Panc1 (cell line): Measurements from ENCODE around the gene PCDH1. TPM values are rescaled to one million over a fixed set of nuclear protein-coding genes. Genes with fewer than 3 reads are reported as not detected.

ENCODE experiments used
- ATAC-seq: fragments of 200-7000 bp; cut with Tn5 transposase; 2 replicates; pipeline ENCODE4 v1.9.1; 2020; ENCODE audit warnings: mild to moderate bottlenecking, moderate library complexity
- BruUV-seq: library from RNA; stranded (reverse); fragments of 400-500 nt; replicated peaks from 2 replicates; lab custom pipeline; 2021; lab: Mats Ljungman, UMichigan
- CTCF ChIA-PET: fragments of 300-600 bp; sonication (Branson Sonifier 250); formaldehyde crosslinking; loops from one replicate; lab custom pipeline; 2022; ENCODE audit warnings: antibody characterized with exemption; lab: Charles Lee
- POLR2A ChIA-PET: fragments of 300-600 bp; sonication (Branson Sonifier 250); formaldehyde crosslinking; loops from one replicate; lab custom pipeline; 2022; ENCODE audit warnings: antibody characterized with exemption; lab: Charles Lee
- DNase-seq: peaks from one replicate; pipeline ENCODE4 v3.0.0-alpha.2; 2010; ENCODE audit warnings: low read depth, low spot score
- H3K27ac ChIP-seq: 2 replicates; pipeline ENCODE4 v1.5.1; 2011; ENCODE audit warnings: mild to moderate bottlenecking, low read length, inconsistent platforms
- H3K27me3 ChIP-seq: fragments of 200-500 bp; sonication (Bioruptor generic); 2 replicates; pipeline ENCODE4 v1.6.0; 2014; ENCODE audit warnings: low read length, inconsistent platforms; ENCODE audit not compliant: control insufficient read depth, insufficient read depth
- H3K36me3 ChIP-seq: fragments of 200-500 bp; sonication (Bioruptor generic); 2 replicates; pipeline ENCODE4 v1.5.1; 2014; ENCODE audit warnings: inconsistent platforms, mild to moderate bottlenecking, low read length, moderate library complexity; ENCODE audit not compliant: control insufficient read depth, insufficient read depth
- H3K4me1 ChIP-seq: 2 replicates; pipeline ENCODE4 v1.5.1; 2011; ENCODE audit warnings: inconsistent platforms, mild to moderate bottlenecking, low read length, moderate library complexity; ENCODE audit not compliant: control insufficient read depth, insufficient read depth
- H3K4me3 ChIP-seq, 2 experiments: 2 replicates each; pipeline ENCODE4 v1.5.1; 2011 to 2012; ENCODE audit warnings: low read depth in 2 of 2, low read length in 2 of 2, mild to moderate bottlenecking in 2 of 2, inconsistent platforms in 1 of 2, moderate library complexity in 1 of 2
- H3K9me3 ChIP-seq: fragments of 200-500 bp; sonication (Bioruptor generic); 2 replicates; pipeline ENCODE4 v1.5.1; 2014; ENCODE audit warnings: low read depth, mild to moderate bottlenecking, inconsistent platforms, low read length, moderate library complexity; ENCODE audit not compliant: control insufficient read depth, insufficient read depth
- CTCF ChIP-seq: fragments of 450-650 bp; IDR thresholded peaks from 2 replicates; pipeline ENCODE4 v1.5.1; 2017; ENCODE audit warnings: mild to moderate bottlenecking
- POLR2AphosphoS5 ChIP-seq: IDR thresholded peaks from 2 replicates; pipeline ENCODE4 v1.6.1; 2012; ENCODE audit warnings: mild to moderate bottlenecking, low read depth, low read length, moderate library complexity
- REST ChIP-seq, 2 experiments: IDR thresholded peaks; 2 replicates each; pipeline ENCODE4 v1.6.1; 2011 to 2012; ENCODE audit warnings: low read depth in 2 of 2, control low read depth in 1 of 2, low read length in 1 of 2, mild to moderate bottlenecking in 1 of 2, moderate library complexity in 1 of 2; ENCODE audit not compliant: insufficient read depth in 1 of 2
- SIN3A ChIP-seq: IDR thresholded peaks from 2 replicates; pipeline ENCODE4 v1.6.1; 2012; ENCODE audit warnings: low read depth, mild to moderate bottlenecking, low read length, moderate library complexity, borderline replicate concordance; ENCODE audit not compliant: insufficient read depth
- TCF7L2 ChIP-seq: IDR thresholded peaks from 2 replicates; pipeline ENCODE4 v1.6.1; 2011; ENCODE audit warnings: mild to moderate bottlenecking, low read depth, low read length, inconsistent platforms
- in situ Hi-C: cut with HindIII; loops from 2 replicates; pipeline ENCODE4 v1.10.0; 2016; ENCODE audit warnings: low sequenced_read_pairs, low pct_unique_long_range_greater_than_20kb
- intact Hi-C: fragments of 100-400 bp; cut with micrococcal nuclease; formaldehyde crosslinking; loops from one replicate; pipeline ENCODE4 v1.10.0; 2022; ENCODE audit not compliant: unreplicated experiment
- total RNA-seq: library from RNA; stranded (reverse); gene quantifications from one replicate; pipeline ENCODE4 v1.2.1, GENCODE V29; 2021; ENCODE audit not compliant: unreplicated experiment

The PCDH1 gene
- total RNA-seq, 1 experiment from 2014 or later: 9.0 TPM

GRCh38 chr5:141879426-141879759 lies 1.2 kb upstream of the PCDH1 start:
- DNase-seq (no peak), ATAC-seq (peak; percentile 1; the same call in 1 of the 2 replicates)
- Histone ChIP-seq H3K4me1 (peaks cover 14% of the 10 kb centered on the region), H3K4me3 (no peak overlapping the region), H3K27ac (no peak overlapping the region), H3K9me3 (no peaks in the 10 kb centered on the region), H3K27me3 (peaks cover 12% of the 10 kb centered on the region), H3K36me3 (no peaks in the 10 kb centered on the region; the same call in 1 of the 2 replicates)
- in situ Hi-C loops: no loop called here
- no TSS peak for BruUV-seq
- no peak for TF ChIP-seq REST (IDR thresholded peaks at IDR 0.05; ENCODE audit: insufficient read depth in 1 of 2, low read depth in 2 of 2, low read length in 1 of 2)
- TF ChIP-seq TCF7L2: no peak
- no peak for TF ChIP-seq SIN3A
- no peak; the same call in 1 of the 2 replicates for TF ChIP-seq CTCF
- no peak for TF ChIP-seq POLR2AphosphoS5
- ChIA-PET POLR2A (no interaction called here), CTCF (interaction anchor here (0.5 to 2.3 kb wide), 9 partner anchors 8 to 188 kb away, joined by 3 to 19 read pairs (median 6); no protein-coding TSS in a partner anchor)
- intact Hi-C loops: loop anchor here (2.0 kb wide), 2 partner anchors 177 to 187 kb away; no protein-coding TSS in a partner anchor

GRCh38 chr5:141878711-141879425 lies 658 bp upstream of the PCDH1 start:
- Histone ChIP-seq H3K4me1 (peaks cover 14% of the 10 kb centered on the region), H3K4me3 (peak overlapping the region; percentile 43 to 75), H3K9me3 (no peaks in the 10 kb centered on the region), H3K27ac (no peak overlapping the region), H3K27me3 (peaks cover 11% of the 10 kb centered on the region), H3K36me3 (no peaks in the 10 kb centered on the region; the same call in 1 of the 2 replicates)
- in situ Hi-C loops (no loop called here), intact Hi-C loops (loop anchor here (2.0 kb wide), 2 partner anchors 176 to 186 kb away; no protein-coding TSS in a partner anchor)
- peak; percentile 86 for DNase-seq
- ATAC-seq: peak; percentile 84
- peak; percentile 97 for TF ChIP-seq CTCF
- no peak for TF ChIP-seq SIN3A
- POLR2A ChIA-PET: interaction anchor here (0.8 kb wide), 1 partner anchor 176 kb away, joined by 3 read pairs; no protein-coding TSS in a partner anchor
- CTCF ChIA-PET: interaction anchor here (0.5 to 2.3 kb wide), 14 partner anchors 9 to 187 kb away, joined by 3 to 19 read pairs (median 5); no protein-coding TSS in a partner anchor
- no TSS peak for BruUV-seq
